GM23338 (cell line): ENCODE data around the gene OR4D2. TPM values are rescaled to one million over a fixed set of nuclear protein-coding genes. Genes with fewer than 3 reads are reported as not detected.

ENCODE experiments used
- ATAC-seq: fragments of 200-7000 bp; cut with Tn5 transposase; 3 replicates; pipeline ENCODE4 v1.9.1; 2020
- DNase-seq: peaks from one replicate; pipeline ENCODE4 v3.0.0-alpha.2; 2015; ENCODE audit warnings: low spot score
- H2AFZ ChIP-seq: fragments of 200-600 bp; sonication (generic); 2 replicates; pipeline ENCODE4 v1.8.0; 2016; ENCODE audit warnings: antibody characterized with exemption, mild to moderate bottlenecking, moderate library complexity
- H3F3A ChIP-seq: fragments of 200-600 bp; sonication (generic); replicated peaks from 2 replicates; pipeline ENCODE4 v1.8.0; 2017; ENCODE audit warnings: antibody characterized with exemption, mixed run types, low read depth
- H3K27ac ChIP-seq: fragments of 200-600 bp; sonication (generic); 2 replicates; pipeline ENCODE4 v1.6.1; 2016; ENCODE audit warnings: low read depth
- H3K27me3 ChIP-seq: fragments of 200-600 bp; sonication (generic); 2 replicates; pipeline ENCODE4 v1.8.0; 2016; ENCODE audit warnings: mild to moderate bottlenecking, mixed run types, moderate library complexity; ENCODE audit not compliant: insufficient read depth
- H3K36me3 ChIP-seq: fragments of 200-600 bp; sonication (generic); 2 replicates; pipeline ENCODE4 v1.8.0; 2016; ENCODE audit warnings: mild to moderate bottlenecking; ENCODE audit not compliant: insufficient read depth
- H3K4me1 ChIP-seq: fragments of 200-600 bp; sonication (generic); 2 replicates; pipeline ENCODE4 v1.8.0; 2016; ENCODE audit warnings: mild to moderate bottlenecking, moderate library complexity; ENCODE audit not compliant: insufficient read depth
- H3K4me2 ChIP-seq: fragments of 200-600 bp; sonication (generic); 2 replicates; pipeline ENCODE4 v1.7.1; 2017; ENCODE audit warnings: mixed run types
- H3K4me3 ChIP-seq: fragments of 200-600 bp; sonication (generic); 2 replicates; pipeline ENCODE4 v1.6.1; 2016; ENCODE audit warnings: mixed run types
- H3K79me2 ChIP-seq: fragments of 200-600 bp; sonication (generic); replicated peaks from 2 replicates; pipeline ENCODE4 v1.8.0; 2017; ENCODE audit warnings: mild to moderate bottlenecking; ENCODE audit not compliant: insufficient read depth
- H3K9me2 ChIP-seq: fragments of 200-600 bp; sonication (generic); 2 replicates; pipeline ENCODE4 v1.8.0; 2017; ENCODE audit not compliant: insufficient read depth
- H4K20me1 ChIP-seq: fragments of 200-600 bp; sonication (generic); replicated peaks from 2 replicates; pipeline ENCODE4 v1.8.0; 2017; ENCODE audit warnings: mild to moderate bottlenecking; ENCODE audit not compliant: insufficient read depth
- H3K27ac Mint-ChIP-seq: 2 replicates; pipeline ENCODE4 v1.8.0; 2020; ENCODE audit warnings: inconsistent platforms, mild to moderate bottlenecking, moderate library complexity, mixed read lengths
- H3K27me3 Mint-ChIP-seq: 3 replicates; pipeline ENCODE4 v1.8.0; 2022; ENCODE audit warnings: low read depth, mild to moderate bottlenecking, moderate library complexity, mixed read lengths, inconsistent platforms; ENCODE audit not compliant: insufficient read depth, poor library complexity
- H3K36me3 Mint-ChIP-seq: 3 replicates; pipeline ENCODE4 v1.8.0; 2021; ENCODE audit warnings: low read depth, mild to moderate bottlenecking, inconsistent platforms, moderate library complexity, mixed read lengths
- H3K4me1 Mint-ChIP-seq: 3 replicates; pipeline ENCODE4 v1.8.0; 2020; ENCODE audit warnings: mild to moderate bottlenecking, inconsistent platforms, mixed read lengths
- H3K4me3 Mint-ChIP-seq: 3 replicates; pipeline ENCODE4 v1.8.0; 2021; ENCODE audit warnings: moderate library complexity, mild to moderate bottlenecking, inconsistent platforms, mixed read lengths
- H3K9me3 Mint-ChIP-seq: 3 replicates; pipeline ENCODE4 v1.8.0; 2020; ENCODE audit warnings: moderate library complexity, mild to moderate bottlenecking, inconsistent platforms, mixed read lengths
- EZH2 ChIP-seq: fragments of 200-600 bp; sonication (generic); IDR thresholded peaks from one replicate; pipeline ENCODE4 v1.8.0; 2017; ENCODE audit warnings: antibody characterized with exemption, mild to moderate bottlenecking, low read depth; ENCODE audit not compliant: unreplicated experiment
- JUNB ChIP-seq: IDR thresholded peaks from one replicate; pipeline ENCODE4 v1.6.1; 2016; ENCODE audit warnings: antibody characterized with exemption; ENCODE audit not compliant: unreplicated experiment
- NANOG ChIP-seq: IDR thresholded peaks from 2 replicates; pipeline ENCODE4 v1.6.1; 2016; ENCODE audit warnings: antibody characterized with exemption, borderline replicate concordance
- POLR2AphosphoS5 ChIP-seq: IDR thresholded peaks from 2 replicates; pipeline ENCODE4 v1.6.1; 2016; ENCODE audit warnings: antibody characterized with exemption, low read depth
- ZNF114 ChIP-seq: fragments of 250-450 bp; sonication (Bioruptor Pico); IDR thresholded peaks from 2 replicates; pipeline ENCODE4 v1.5.0; 2020; ENCODE audit warnings: mild to moderate bottlenecking, moderate library complexity
- ZNF331 ChIP-seq: fragments of 250-450 bp; sonication (Bioruptor Pico); IDR thresholded peaks from 2 replicates; pipeline ENCODE4 v1.5.0; 2020; ENCODE audit warnings: low read depth, mild to moderate bottlenecking, moderate library complexity
- polyA plus RNA-seq: library from polyadenylated mRNA; unstranded; fragments of >200 nt; fragmentation: Nextera tagmentation; extraction: Ambion mirVana; gene quantifications from 2 replicates; pipeline ENCODE4 v1.2.1, GENCODE V29; 2016
- total RNA-seq: library from RNA; depleted of rRNA; stranded (reverse); fragments of >200 nt; shearing (Covaris generic); gene quantifications from 2 replicates; pipeline ENCODE4 v1.2.3, GENCODE V29; 2014
- TF ChIP-seq, protein P1 (sequence below): fragments of 250-450 bp; sonication (Bioruptor Pico); IDR thresholded peaks from 2 replicates; pipeline ENCODE4 v1.5.0; 2020; ENCODE audit warnings: mild to moderate bottlenecking, moderate library complexity
- TF ChIP-seq, protein P2 (sequence below): IDR thresholded peaks from 2 replicates; pipeline ENCODE4 v1.6.1; 2016; ENCODE audit warnings: antibody characterized with exemption

Gene OR4D2
- total and polyA plus RNA-seq, 2 experiments from 2014 or later, result not detected

DNA sequence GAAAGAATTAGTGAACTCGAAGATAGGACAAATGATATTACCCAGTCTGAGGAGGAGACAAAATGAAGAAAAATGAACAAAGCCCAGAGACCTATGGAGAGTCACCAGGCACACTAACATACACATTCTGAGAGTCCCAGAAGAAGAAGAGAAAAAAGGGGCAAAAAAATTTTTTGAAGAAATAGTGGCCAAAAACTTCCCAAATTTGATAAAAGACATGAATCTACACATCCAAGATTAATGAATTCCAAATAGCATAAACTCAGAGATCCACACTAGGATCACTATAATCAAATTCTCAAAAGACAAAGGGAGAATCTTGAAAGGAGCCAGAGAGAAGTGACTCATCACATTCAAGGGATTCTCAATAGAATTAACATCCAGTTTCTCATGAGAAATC lies 22.0 kb upstream of the OR4D2 start (continued):
- TF ChIP-seq, protein P1, sequence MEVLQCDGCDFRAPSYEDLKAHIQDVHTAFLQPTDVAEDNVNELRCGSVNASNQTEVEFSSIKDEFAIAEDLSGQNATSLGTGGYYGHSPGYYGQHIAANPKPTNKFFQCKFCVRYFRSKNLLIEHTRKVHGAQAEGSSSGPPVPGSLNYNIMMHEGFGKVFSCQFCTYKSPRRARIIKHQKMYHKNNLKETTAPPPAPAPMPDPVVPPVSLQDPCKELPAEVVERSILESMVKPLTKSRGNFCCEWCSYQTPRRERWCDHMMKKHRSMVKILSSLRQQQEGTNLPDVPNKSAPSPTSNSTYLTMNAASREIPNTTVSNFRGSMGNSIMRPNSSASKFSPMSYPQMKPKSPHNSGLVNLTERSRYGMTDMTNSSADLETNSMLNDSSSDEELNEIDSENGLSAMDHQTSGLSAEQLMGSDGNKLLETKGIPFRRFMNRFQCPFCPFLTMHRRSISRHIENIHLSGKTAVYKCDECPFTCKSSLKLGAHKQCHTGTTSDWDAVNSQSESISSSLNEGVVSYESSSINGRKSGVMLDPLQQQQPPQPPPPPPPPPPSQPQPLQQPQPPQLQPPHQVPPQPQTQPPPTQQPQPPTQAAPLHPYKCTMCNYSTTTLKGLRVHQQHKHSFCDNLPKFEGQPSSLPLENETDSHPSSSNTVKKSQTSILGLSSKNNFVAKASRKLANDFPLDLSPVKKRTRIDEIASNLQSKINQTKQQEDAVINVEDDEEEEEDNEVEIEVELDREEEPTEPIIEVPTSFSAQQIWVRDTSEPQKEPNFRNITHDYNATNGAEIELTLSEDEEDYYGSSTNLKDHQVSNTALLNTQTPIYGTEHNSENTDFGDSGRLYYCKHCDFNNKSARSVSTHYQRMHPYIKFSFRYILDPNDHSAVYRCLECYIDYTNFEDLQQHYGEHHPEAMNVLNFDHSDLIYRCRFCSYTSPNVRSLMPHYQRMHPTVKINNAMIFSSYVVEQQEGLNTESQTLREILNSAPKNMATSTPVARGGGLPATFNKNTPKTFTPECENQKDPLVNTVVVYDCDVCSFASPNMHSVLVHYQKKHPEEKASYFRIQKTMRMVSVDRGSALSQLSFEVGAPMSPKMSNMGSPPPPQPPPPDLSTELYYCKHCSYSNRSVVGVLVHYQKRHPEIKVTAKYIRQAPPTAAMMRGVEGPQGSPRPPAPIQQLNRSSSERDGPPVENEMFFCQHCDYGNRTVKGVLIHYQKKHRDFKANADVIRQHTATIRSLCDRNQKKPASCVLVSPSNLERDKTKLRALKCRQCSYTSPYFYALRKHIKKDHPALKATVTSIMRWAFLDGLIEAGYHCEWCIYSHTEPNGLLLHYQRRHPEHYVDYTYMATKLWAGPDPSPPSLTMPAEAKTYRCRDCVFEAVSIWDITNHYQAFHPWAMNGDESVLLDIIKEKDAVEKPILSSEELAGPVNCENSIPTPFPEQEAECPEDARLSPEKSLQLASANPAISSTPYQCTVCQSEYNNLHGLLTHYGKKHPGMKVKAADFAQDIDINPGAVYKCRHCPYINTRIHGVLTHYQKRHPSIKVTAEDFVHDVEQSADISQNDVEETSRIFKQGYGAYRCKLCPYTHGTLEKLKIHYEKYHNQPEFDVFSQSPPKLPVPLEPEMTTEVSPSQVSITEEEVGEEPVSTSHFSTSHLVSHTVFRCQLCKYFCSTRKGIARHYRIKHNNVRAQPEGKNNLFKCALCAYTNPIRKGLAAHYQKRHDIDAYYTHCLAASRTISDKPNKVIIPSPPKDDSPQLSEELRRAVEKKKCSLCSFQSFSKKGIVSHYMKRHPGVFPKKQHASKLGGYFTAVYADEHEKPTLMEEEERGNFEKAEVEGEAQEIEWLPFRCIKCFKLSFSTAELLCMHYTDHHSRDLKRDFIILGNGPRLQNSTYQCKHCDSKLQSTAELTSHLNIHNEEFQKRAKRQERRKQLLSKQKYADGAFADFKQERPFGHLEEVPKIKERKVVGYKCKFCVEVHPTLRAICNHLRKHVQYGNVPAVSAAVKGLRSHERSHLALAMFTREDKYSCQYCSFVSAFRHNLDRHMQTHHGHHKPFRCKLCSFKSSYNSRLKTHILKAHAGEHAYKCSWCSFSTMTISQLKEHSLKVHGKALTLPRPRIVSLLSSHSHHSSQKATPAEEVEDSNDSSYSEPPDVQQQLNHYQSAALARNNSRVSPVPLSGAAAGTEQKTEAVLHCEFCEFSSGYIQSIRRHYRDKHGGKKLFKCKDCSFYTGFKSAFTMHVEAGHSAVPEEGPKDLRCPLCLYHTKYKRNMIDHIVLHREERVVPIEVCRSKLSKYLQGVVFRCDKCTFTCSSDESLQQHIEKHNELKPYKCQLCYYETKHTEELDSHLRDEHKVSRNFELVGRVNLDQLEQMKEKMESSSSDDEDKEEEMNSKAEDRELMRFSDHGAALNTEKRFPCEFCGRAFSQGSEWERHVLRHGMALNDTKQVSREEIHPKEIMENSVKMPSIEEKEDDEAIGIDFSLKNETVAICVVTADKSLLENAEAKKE (CRISPR knock-in tag), result no peak
- TF ChIP-seq POLR2AphosphoS5, result no peak

DNA sequence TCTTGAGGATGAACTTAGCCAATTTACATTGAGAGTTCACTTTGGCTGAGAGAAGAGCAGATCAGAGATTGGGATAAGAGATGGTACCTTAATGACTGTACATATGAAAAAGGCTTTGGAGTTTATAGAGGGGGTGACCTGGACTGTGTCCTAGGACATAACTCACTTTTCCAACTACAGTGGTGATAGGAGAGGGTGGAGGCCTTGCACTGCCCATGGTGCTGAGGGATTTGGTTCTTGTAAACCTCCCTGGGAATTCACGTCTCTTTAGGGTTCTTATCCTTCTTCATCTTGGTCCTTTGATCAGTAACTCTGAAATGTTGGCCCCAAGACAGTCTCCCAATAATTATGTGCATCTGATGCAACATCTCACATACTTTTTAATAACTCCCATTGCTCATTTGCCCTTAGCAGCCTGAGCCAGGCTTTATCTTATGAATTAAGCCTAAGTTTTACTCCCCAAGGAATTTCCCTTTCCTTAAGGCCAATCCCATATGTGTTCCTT lies 18.8 kb upstream of the OR4D2 start, which contains the start of gene OR4D1:
Gene OR4D1 (plus strand): TSS at position 455 of the 505 bp plus-strand sequence. CDS start 6,770 bp downstream, outside the sequence.
- H3K4me2 ChIP-seq, result no peak within 1 kb of the TSS
- H3K27ac Mint-ChIP-seq, result no peak within 1 kb of the TSS
- no peak within 1 kb of the TSS for H3K4me3 Mint-ChIP-seq
- H3K79me2 ChIP-seq, result no peaks in the 10 kb centered on the region
- ATAC-seq, result no peak
- H3K27me3 ChIP-seq, result no peaks in the 10 kb centered on the region
- no peaks in the 10 kb centered on the region for H4K20me1 ChIP-seq
- H3K27ac ChIP-seq, result no peak within 1 kb of the TSS
- peaks cover 16% of the 10 kb centered on the region for H3K9me3 Mint-ChIP-seq
- H3K9me2 ChIP-seq, result no peaks in the 10 kb centered on the region
- no peaks in the 10 kb centered on the region; the same call in 2 of the 3 replicates for H3K36me3 Mint-ChIP-seq
- H3K27me3 Mint-ChIP-seq, result no peaks in the 10 kb centered on the region
- no peaks in the 10 kb centered on the region for H3K4me1 ChIP-seq
- H2AFZ ChIP-seq, result peak within 1 kb of the TSS; percentile 79; the same call in 1 of the 2 replicates
- DNase-seq, result no peak
- H3F3A ChIP-seq, result no peaks in the 10 kb centered on the region
- no peak within 1 kb of the TSS for H3K4me3 ChIP-seq
- H3K4me1 Mint-ChIP-seq, result peaks cover 3% of the 10 kb centered on the region; the same call in 2 of the 3 replicates
- H3K36me3 ChIP-seq, result no peaks in the 10 kb centered on the region
- TF ChIP-seq ZNF114 (no peak), EZH2 (no peak), NANOG (no peak), ZNF331 (CRISPR knock-in tag) (no peak), JUNB (no peak)
- TF ChIP-seq, protein P2, sequence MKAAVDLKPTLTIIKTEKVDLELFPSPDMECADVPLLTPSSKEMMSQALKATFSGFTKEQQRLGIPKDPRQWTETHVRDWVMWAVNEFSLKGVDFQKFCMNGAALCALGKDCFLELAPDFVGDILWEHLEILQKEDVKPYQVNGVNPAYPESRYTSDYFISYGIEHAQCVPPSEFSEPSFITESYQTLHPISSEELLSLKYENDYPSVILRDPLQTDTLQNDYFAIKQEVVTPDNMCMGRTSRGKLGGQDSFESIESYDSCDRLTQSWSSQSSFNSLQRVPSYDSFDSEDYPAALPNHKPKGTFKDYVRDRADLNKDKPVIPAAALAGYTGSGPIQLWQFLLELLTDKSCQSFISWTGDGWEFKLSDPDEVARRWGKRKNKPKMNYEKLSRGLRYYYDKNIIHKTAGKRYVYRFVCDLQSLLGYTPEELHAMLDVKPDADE, result no peak
- TF ChIP-seq, protein P1 (CRISPR knock-in tag), result no peak
